Stimulated activated CD4-positive, alpha-beta T cell treated with anti-CD3 and anti-CD28 coated beads, Interleukin-4, amount 100 ng/mL, for 48 hours (primary cell): ENCODE measurements around the gene LRRK2.
"Not testable (repeated sequence)": the region's sequence is repeated elsewhere in the genome, so short reads cannot be mapped to it uniquely, and the experiment has no call there.

ENCODE experiments used
- DNase-seq, 2 donors: peaks; one replicate each; pipeline ENCODE4 v3.0.0-alpha.2; 2020; ENCODE audit warnings: low read depth in 2 of 2

Gene LRRK2

GRCh38 chr12:40224439-40225291 lies at the start of gene LRRK2:
Gene LRRK2, plus strand, starts transcription at chr12:40224997. Its CDS starts 135 bp downstream, at chr12:40225132.
- peak in 1 of 2 donors; percentile 1 for DNase-seq

- DNase-seq: no peak
Measured at GRCh38 chr12:40175045-40175444, 49.8 kb upstream of the LRRK2 start.

- no peak for DNase-seq
Measured at GRCh38 chr12:40175489-40175888, 49.3 kb upstream of the LRRK2 start.

- DNase-seq: no peak
Measured at GRCh38 chr12:40178701-40179100, 46.1 kb upstream of the LRRK2 start.

GRCh38 chr12:40181490-40181889 lies 43.3 kb upstream of the LRRK2 start:
- DNase-seq: no peak

- no peak for DNase-seq
Measured at GRCh38 chr12:40183715-40184114, 41.1 kb upstream of the LRRK2 start.

- no peak for DNase-seq
Measured at GRCh38 chr12:40184493-40185302, 40.1 kb upstream of the LRRK2 start.

- no peak for DNase-seq
Measured at GRCh38 chr12:40185303-40185693, 39.5 kb upstream of the LRRK2 start.

- no peak for DNase-seq
Measured at GRCh38 chr12:40188558-40189320, 36.1 kb upstream of the LRRK2 start.

GRCh38 chr12:40192704-40193255 lies 32.0 kb upstream of the LRRK2 start:
- no peak for DNase-seq

GRCh38 chr12:40194846-40195245 lies 30.0 kb upstream of the LRRK2 start:
- no peak for DNase-seq

GRCh38 chr12:40197590-40197989 lies 27.2 kb upstream of the LRRK2 start:
- no peak for DNase-seq

- DNase-seq: no peak
Measured at GRCh38 chr12:40198601-40199000, 26.2 kb upstream of the LRRK2 start.

- DNase-seq: no peak
Measured at GRCh38 chr12:40202095-40203059, 22.4 kb upstream of the LRRK2 start.

- DNase-seq: no peak
Measured at GRCh38 chr12:40203060-40203430, 21.8 kb upstream of the LRRK2 start.

- no peak for DNase-seq
Measured at GRCh38 chr12:40204337-40204736, 20.5 kb upstream of the LRRK2 start.

GRCh38 chr12:40207551-40207950 lies 17.2 kb upstream of the LRRK2 start:
- no peak for DNase-seq

- no peak for DNase-seq
Measured at GRCh38 chr12:40208707-40209446, 15.9 kb upstream of the LRRK2 start.

GRCh38 chr12:40209886-40210285 lies 14.9 kb upstream of the LRRK2 start:
- no peak for DNase-seq

GRCh38 chr12:40211186-40211585 lies 13.6 kb upstream of the LRRK2 start:
- DNase-seq: not testable (repeated sequence)
